NCI-H2081 treated with DMSO at 0.1 percent for 48 hours (cell line): Measurements from ENCODE around the gene INO80C.

ENCODE experiments used
- DNase-seq: peaks from one replicate; lab custom pipeline; 2025; lab: John Stamatoyannopoulos, UW

INO80C gene

DNA sequence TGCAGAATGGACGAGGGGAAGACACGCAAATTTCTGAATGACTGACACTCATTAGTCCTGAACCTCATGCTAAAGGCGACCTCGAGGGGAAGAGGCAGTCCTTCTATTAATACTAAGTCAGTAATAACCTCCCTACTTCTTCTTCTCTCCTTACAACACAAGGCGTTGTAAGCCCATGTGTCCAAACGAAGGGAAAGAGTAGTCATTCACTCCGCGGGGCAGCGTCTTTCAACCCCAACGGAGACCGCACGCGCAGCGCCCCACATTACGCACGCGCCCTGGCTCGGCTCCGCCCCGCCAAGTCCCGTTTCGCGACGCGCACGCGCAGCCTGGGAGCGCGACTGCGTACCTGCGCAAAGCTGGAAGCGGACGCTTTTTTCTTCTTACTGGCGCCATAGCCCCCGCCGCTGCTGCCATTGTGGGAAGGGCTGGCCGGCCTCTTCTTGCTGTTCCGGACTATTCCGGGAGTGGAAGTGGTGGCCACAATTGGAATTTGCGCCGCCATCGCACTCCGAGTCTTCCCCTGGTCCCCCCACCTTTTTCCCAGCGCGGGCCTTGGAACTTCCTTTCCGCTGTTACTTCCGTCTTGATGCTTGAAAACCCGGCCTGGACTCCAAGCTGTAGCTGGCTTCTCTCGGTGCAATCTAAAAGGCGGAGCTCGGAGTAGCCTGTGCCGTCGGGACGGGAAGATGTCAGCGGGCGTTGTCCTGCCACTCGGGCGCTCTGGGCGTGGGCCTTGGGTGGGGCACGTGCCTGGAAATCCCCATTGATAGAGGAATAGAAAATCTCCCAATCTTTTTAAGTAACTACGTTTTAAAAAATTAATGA, at the start of gene INO80C:
INO80C (minus strand) TSS at position 591 of the 828 bp plus-strand sequence; CDS start at position 505, 86 bp downstream.
- DNase-seq, result peak; percentile 64

GRCh38 chr18:35547008-35547605, 49.3 kb upstream of the INO80C start:
- DNase-seq, result no peak

DNA sequence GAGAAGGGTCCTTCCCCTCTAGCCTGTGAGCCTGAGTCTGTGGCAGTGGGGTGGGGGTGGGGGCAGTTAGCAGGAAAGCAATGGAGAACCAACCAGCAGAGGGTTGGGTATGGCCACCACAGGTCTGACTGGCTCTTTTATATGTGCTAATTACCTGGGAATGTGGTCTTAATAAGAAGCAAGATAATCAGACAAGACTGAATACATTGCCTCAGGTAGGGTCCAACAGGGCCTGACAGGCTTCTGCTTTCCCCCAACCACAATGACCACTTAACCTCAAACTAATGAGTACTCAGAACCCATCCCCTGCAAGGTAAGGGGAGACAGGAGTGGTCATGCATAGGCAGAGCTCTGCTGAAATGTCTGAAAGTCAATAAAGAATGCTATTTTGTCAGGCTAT, 44.6 kb upstream of the INO80C start:
- DNase-seq, result no peak

DNA sequence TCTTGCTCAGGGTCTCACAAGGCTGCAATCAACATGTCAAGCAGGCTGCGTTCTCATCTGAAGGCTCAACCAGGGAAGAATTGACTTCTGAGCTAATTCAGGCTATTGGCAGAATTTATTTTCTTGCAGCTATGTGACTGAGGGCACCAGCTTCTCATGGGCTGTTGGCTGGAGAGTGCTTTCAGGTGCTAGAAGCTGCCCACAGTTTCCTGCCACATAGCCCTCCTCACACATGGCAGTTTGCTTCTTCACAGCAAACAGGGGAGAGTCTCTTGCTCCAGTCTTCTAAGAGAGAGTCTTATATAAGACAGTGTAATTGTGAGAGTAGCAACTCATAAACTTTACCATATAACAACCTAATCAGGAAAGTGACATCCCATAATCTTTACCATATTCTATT, 37.5 kb upstream of the INO80C start:
- no peak for DNase-seq

DNA sequence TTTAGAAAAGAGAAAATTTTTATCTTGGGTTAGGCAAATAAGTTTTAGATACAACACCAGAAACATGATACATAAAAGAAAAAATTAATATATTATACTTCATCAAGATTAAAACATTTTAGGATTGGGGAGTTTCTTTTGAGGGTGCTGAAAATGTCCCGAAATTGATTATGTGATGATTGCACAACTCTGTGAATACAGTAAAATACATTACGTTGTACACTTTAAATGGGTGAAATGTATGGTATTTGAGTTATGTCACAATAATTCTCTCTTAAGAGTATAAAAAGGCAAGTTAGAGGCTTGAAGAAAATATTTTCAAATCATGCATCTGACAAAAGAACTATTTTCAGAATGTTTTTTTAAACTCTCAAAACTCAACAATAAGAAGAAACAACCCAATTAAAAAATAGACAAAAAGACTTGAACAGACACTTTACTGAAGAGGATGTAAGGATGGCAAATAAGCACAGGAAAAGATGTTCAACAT, 36.2 kb upstream of the INO80C start:
- DNase-seq, result no peak

- no peak for DNase-seq
Measured at GRCh38 chr18:35528749-35529274, 31.1 kb upstream of the INO80C start.

GRCh38 chr18:35526495-35527059, 28.8 kb upstream of the INO80C start:
- no peak for DNase-seq

DNA sequence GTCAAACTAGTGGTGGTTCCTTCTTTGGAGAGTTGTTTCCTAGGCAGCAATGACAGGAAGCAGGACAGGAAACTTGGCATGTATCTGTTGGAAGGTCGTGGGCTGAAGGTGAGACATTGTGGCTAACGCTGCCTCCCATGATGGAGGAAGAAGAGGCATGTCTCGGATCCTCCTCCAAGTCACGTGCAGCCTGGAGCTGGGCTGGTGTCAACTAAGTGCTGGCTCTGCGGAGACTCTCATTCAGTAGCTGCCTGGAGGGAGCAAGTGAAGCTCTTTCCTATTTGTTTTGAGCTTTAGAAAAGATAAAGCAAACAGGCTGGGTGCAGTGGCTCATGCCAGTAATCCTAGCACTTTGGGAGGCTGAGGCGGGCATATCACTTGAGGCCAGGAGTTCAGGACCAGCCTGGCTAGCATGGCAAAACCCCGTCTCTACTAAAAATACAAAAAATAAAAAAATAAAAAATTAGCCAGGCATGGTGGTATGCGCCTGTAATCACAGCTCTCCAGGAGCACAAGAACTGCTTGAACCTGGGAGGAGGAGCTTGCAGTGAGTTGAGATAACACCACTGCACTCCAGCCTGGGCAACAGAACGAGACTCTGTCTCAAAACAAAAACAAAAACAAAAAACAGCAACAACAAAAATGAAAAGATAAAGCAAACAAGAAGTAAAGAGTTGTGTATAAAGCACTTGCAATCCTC, 28.2 kb upstream of the INO80C start:
- no peak for DNase-seq

- no peak for DNase-seq
Measured at GRCh38 chr18:35524226-35524625, 26.5 kb upstream of the INO80C start.

GRCh38 chr18:35522130-35522959, 24.6 kb upstream of the INO80C start:
- DNase-seq, result no peak

GRCh38 chr18:35521133-35521532, 23.4 kb upstream of the INO80C start:
- DNase-seq, result no peak

GRCh38 chr18:35519148-35519899, 21.6 kb upstream of the INO80C start:
- no peak for DNase-seq

- DNase-seq, result no peak
Measured at GRCh38 chr18:35517715-35518114, 20.0 kb upstream of the INO80C start.

GRCh38 chr18:35516789-35517188, 19.0 kb upstream of the INO80C start:
- DNase-seq, result no peak

- DNase-seq, result no peak
Measured at GRCh38 chr18:35516351-35516750, 18.6 kb upstream of the INO80C start.

GRCh38 chr18:35515460-35516130, 17.8 kb upstream of the INO80C start:
- no peak for DNase-seq

GRCh38 chr18:35514752-35515459, 17.1 kb upstream of the INO80C start:
- DNase-seq, result no peak

GRCh38 chr18:35514283-35514682, 16.5 kb upstream of the INO80C start:
- DNase-seq, result no peak

GRCh38 chr18:35513181-35513936, 15.6 kb upstream of the INO80C start:
- no peak for DNase-seq
